ENCODE results near the gene C17orf107. TPM values are rescaled to one million over a fixed set of nuclear protein-coding genes. Genes with fewer than 3 reads are reported as not detected.

Gene C17orf107
- total RNA-seq, 4 donors from 2014 or later, result 0.90 to 2.0 (median 1.3) TPM

DNA sequence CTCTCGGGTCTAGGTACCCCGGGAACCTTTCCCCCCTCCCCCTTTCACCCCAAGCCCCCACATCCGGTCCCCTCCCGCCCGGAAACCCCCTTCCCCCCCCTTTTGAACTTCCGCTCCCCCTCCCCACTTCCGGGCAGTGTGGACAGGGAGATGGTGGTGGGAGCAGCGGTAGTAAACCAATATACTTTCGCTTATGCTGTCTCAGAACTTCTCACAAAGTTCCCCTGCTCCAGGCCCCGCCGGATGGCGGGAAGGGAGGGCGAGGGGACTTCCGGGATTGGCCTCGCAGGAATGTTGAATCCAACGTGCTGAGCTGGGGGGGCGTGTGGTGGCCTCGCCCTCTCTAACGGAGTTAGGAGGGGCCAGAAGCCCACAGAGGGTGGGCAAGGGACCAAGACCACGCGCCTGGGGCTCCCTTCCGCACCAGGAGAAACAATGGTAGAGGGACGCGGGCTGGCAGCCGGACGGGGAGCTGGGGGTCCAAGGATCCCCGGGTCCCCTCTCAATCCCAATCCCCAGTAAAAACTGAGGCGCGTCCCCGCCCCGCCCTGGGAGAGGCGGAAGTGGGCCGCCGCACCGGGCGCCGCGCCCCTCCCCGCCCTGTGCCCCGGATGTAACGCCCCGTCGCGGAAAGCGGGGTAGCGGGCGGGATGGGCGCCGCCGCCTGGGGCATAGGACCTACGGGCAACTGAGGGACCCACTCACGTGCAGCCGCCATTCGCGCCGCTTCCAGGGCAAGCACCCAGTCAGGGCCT, 48.3 kb downstream of the C17orf107 start:
- no peaks in the 10 kb centered on the region for H3K27me3 ChIP-seq
- no peaks in the 10 kb centered on the region for H3K9me3 ChIP-seq
- WGBS, 2 donors, result 0 to 1% methylated on average over 42 to 47 of the region's 56 CpGs
- peaks cover 0 to 66% (median 36%) of the 10 kb centered on the region in 4 donors for H3K4me1 ChIP-seq
- peak in 1 of 2 donors; percentile 32 for DNase-seq (ENCODE audit: low spot score in 2 of 2)
- TF ChIP-seq, protein P1, sequence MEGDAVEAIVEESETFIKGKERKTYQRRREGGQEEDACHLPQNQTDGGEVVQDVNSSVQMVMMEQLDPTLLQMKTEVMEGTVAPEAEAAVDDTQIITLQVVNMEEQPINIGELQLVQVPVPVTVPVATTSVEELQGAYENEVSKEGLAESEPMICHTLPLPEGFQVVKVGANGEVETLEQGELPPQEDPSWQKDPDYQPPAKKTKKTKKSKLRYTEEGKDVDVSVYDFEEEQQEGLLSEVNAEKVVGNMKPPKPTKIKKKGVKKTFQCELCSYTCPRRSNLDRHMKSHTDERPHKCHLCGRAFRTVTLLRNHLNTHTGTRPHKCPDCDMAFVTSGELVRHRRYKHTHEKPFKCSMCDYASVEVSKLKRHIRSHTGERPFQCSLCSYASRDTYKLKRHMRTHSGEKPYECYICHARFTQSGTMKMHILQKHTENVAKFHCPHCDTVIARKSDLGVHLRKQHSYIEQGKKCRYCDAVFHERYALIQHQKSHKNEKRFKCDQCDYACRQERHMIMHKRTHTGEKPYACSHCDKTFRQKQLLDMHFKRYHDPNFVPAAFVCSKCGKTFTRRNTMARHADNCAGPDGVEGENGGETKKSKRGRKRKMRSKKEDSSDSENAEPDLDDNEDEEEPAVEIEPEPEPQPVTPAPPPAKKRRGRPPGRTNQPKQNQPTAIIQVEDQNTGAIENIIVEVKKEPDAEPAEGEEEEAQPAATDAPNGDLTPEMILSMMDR (IDR thresholded peaks at IDR 0.05), result no peak
- TF ChIP-seq EP300 (IDR thresholded peaks at IDR 0.05), result peak in 1 of 2 donors; percentile 57
- peaks cover 0 to 40% (median 0%) of the 10 kb centered on the region in 3 donors for H3K36me3 ChIP-seq
- H3K4me3 ChIP-seq, result peak overlapping the region; percentile 85 to 99 (median 95)
- peak overlapping the region; percentile 94 to 97 (median 96) for H3K27ac ChIP-seq

DNA sequence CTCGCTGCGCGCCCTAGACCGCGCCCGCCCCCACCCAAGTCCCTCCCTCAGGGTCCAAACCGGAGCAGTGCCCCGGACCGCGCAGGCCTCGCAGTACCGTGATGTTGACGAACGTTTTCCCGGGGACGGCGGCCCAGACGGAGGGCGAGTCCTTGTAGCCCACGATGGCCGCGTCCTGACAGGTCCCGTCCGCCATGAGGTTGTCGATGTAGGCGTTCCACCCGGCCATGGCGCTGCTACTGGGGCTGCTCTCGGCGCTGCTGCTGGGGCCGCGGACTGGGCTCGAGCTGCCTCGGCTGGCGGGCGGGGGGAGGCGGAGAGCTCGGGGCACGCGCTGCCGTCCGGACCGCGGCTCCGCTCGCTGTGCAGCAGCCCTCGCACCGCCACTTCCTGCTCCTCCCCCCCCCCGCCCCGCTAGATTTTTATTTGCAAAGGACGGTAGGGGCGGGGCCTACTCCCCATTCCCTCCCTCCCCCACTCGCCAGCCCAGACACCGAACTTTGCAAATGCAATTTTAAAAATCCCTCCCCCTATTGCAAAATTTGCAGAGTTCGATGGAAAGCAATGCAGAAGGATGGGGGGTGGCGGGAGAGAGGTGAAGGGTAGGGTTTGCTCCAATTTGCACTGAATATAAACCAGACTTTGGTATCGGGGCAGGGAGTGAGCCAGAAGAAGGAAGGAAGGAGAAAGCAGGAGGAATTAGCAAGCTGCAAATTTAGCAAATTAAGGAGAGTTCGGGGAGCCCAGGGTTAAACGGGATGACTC, 49.0 kb downstream of the C17orf107 start, which contains the start of gene PFN1:
TSS of gene PFN1 (minus strand) at position 365 of the 765 bp plus-strand sequence. CDS start at position 229, 136 bp downstream.
- peak within 1 kb of the TSS; percentile 94 to 98 (median 96) for H3K27ac ChIP-seq
- peak within 1 kb of the TSS; percentile 85 to 99 (median 95) for H3K4me3 ChIP-seq
- peaks cover 0 to 60% (median 36%) of the 10 kb centered on the region in 4 donors for H3K4me1 ChIP-seq
- H3K27me3 ChIP-seq, result no peaks in the 10 kb centered on the region
- TF ChIP-seq, protein P1 (IDR thresholded peaks at IDR 0.05), result no peak
- peak in 1 of 2 donors; percentile 65 for TF ChIP-seq EP300 (IDR thresholded peaks at IDR 0.05)
- TF ChIP-seq POLR2A (IDR thresholded peaks at IDR 0.05), result peak; percentile 59 to 77
- 0 to 1% methylated on average over 14 to 42 of the region's 59 CpGs for WGBS, 2 donors
- DNase-seq (ENCODE audit: low spot score in 2 of 2), result peak; percentile 91 to 94
- H3K9me3 ChIP-seq, result no peaks in the 10 kb centered on the region
- H3K36me3 ChIP-seq, result peaks cover 0 to 33% (median 0%) of the 10 kb centered on the region in 3 donors

DNA sequence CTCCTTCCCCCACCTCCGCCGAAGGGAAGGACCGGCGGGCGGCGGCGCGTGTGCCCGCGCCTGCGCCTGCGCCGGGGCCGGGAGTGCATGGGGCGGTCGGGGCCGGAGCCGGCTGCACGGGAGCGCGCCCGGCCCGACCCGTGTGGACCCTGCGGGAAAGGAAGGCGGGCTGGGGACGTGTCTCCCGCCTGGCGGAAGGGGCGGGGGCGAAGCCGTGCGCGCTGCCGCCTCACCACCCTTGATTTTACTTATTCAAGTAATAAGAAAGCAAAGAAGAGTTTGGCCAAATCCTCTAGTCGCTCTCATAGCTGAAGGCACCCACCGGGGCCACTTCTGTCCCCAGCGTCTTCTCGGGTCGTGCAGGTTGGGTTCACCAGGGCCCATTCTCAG, 49.6 kb downstream of the C17orf107 start:
- peak overlapping the region; percentile 94 to 98 (median 96) for H3K27ac ChIP-seq
- peaks cover 0 to 27% (median 0%) of the 10 kb centered on the region in 3 donors for H3K36me3 ChIP-seq
- no peaks in the 10 kb centered on the region for H3K9me3 ChIP-seq
- H3K4me3 ChIP-seq, result peak overlapping the region; percentile 85 to 99 (median 95)
- TF ChIP-seq EP300 (IDR thresholded peaks at IDR 0.05) (no peak), POLR2A (IDR thresholded peaks at IDR 0.05) (peak; percentile 14 to 36)
- TF ChIP-seq, protein P1 (IDR thresholded peaks at IDR 0.05), result peak in 1 of 5 experiments; percentile 35
- peaks cover 0 to 54% (median 36%) of the 10 kb centered on the region in 4 donors for H3K4me1 ChIP-seq
- 0% methylated on average over 35 of the region's 40 CpGs for WGBS, 2 donors
- DNase-seq (ENCODE audit: low spot score in 2 of 2), result peak; percentile 58 to 63
- H3K27me3 ChIP-seq, result no peaks in the 10 kb centered on the region

DNA sequence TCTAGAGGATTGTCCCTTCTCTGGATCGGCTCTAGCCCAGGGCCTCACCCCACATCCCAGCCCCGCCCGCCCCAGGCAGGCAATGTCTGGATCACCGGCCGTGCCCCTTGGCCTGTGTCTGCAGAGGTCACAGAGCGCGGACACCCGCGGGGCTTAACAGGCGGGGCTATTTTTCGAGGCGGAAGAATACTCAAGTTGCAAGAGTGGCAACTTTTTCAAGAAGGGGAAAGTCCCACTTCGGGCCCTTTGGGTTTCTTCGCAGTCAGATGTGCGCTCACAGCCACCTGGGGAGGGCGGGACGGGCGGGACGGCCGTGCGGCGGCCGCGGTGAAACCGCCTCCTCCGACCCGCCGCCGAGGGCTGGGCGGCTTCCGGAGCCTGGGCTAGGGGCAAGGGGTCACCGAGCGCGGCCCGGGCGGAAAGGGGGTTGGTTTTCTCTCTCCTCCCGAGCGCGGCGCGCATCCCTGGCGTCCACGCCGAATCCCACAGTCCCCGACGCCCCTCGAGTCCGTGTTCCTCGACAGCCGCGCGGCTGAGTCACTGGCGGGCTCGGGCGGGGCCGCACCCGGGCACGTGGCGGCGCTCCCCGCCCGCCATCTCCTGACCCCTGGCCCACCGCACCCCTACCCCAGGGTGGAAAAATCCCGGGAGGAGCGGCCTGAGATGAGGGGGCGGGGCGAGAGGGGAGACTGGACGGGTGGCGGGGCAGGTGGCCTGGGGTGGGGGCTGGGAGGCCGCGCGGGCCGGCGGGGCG, 50.2 kb downstream of the C17orf107 start:
- peaks cover 0 to 21% (median 0%) of the 10 kb centered on the region in 3 donors for H3K36me3 ChIP-seq
- H3K4me3 ChIP-seq, result peak overlapping the region; percentile 85 to 99 (median 95)
- WGBS, 2 donors, result 0 to 1% methylated on average over 6 to 48 of the region's 75 CpGs
- H3K27me3 ChIP-seq, result no peaks in the 10 kb centered on the region
- peaks cover 0 to 48% (median 34%) of the 10 kb centered on the region in 4 donors for H3K4me1 ChIP-seq
- DNase-seq (ENCODE audit: low spot score in 2 of 2), result peak in 1 of 2 donors; percentile 46
- H3K27ac ChIP-seq, result peak overlapping the region; percentile 94 to 98 (median 96)
- no peaks in the 10 kb centered on the region for H3K9me3 ChIP-seq
- TF ChIP-seq EP300 (IDR thresholded peaks at IDR 0.05), result peak in 1 of 2 donors; percentile 10
- TF ChIP-seq, protein P1 (IDR thresholded peaks at IDR 0.05), result peak in 1 of 5 experiments; percentile 16
- TF ChIP-seq POLR2A (IDR thresholded peaks at IDR 0.05), result peak in 1 of 2 donors; percentile 32
